ENCODE data around the gene BANF2.

The BANF2 gene

DNA sequence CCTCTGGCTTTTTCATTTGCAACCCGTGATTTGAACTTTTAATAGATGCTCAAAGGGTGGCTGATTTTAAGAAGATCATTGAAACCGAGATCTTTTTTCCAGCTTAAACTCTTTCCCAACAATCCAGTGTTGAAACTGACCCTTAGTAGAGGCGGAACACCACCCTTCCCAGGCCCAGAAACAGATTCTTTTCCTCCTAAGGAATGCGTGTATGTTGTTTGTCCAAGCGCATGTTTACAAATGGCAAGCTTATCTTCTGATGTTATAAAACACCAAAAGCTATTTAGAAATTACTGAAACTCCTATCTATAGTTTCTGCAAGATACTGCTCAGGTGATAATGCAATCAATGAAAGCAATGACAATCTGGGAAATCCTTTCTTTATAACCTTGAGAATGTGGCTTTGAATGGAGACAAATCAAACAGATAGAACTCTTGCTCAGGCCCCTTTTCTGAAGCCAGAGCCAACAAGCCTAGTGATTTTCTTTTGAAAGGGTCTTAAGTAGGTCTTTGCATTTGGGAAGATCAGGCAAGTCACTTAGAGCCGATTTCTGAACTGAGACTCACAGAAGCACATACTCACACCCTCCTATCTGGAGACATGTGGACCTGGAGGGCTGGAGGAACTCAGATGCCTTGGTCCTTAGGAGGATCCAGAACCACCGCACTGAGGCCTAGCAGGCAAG lies 9.1 kb downstream of the BANF2 start:
- DNase-seq (ENCODE audit: extremely low read depth in 1 of 2, low read depth in 1 of 2): no peak

DNA sequence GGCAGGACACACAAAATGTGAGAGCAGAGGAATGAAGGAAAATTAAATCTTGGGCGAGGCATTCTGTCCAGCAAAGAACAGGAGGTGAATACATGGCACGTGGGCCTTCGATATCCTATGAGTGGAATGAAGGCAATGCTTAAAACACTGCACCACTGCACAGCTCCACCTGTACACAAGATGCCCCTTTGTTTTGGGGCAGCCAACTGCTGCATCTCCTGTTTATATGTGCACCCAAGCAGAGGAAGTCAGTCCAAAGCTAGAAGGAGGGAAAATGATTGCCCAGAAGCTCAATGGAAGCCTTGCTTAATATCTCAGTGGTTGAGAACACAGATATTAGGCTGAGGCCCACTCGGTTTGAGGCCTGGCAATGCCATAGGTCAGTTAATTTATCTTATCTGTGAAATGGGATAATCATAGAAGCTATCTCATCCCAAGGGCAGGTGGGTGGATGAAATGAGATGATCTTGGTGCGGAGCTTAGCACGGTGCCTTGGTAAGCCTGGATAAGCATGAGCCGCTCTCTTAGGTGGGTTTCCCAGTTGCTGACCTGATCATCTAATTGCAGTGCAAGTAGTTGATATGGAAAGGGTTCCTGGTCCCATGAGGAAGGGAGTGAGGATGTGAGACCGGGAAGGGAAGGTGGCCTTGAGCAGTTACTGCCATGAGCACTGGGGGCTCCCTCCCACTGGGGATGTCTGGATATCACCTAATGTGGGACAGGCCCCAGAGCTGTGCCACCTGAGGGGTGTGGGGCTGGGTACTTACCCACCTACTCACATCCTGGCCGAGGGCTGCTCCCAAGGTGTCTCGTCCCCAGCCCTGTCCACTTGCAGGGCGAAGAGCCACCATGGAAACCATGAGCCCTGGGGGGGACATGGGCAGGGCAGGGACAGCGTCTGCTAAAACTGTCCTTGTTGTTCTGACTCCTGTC lies 9.9 kb downstream of the BANF2 start:
- no peak for DNase-seq (ENCODE audit: extremely low read depth in 1 of 2, low read depth in 1 of 2)

DNA sequence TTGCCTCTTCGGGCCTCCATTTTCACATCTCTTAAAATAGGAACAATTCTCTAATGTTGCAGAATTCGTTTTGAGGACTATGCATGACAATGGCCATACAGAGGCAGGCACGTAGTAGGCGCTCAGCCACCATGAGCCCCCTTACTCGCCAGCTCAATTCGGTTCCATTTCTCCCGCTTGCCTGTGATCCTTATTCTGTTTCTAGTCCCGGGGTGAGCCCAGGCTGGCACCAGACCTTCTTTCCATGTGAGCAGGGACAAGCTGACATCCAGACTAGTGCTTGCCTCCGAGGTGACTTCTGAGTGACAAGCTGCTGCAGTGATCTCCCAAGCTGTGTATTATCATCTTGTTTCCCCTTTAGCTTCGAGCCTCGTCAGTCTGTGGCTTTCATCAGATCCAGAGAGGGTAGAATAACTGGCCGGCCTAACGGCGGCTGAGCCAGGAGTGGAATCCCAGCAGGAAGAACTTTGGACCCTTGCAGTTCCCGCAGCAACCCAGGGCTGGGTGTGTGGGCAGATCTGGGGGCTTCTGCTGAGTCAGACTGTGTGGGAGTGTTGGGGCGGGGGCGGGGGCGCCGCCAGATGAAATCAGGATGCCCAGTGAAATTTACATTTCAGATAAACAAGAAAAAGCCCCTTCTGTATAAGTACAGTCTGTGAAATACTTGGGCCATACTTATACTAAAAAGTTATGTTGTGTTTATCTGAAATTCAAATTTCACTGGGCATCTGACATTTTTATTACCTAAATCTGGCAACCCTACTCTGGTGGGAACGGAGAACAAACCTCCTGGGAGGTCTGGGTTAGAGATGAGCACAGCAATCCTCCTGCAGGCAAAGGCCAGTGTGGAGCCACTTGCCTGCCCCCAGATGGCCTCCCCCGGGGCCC lies 10.9 kb downstream of the BANF2 start:
- no peak for DNase-seq (ENCODE audit: extremely low read depth in 1 of 2, low read depth in 1 of 2)

- DNase-seq (ENCODE audit: extremely low read depth in 1 of 2, low read depth in 1 of 2): no peak
Measured at GRCh38 chr20:17711267-17711627, 11.5 kb downstream of the BANF2 start.

DNA sequence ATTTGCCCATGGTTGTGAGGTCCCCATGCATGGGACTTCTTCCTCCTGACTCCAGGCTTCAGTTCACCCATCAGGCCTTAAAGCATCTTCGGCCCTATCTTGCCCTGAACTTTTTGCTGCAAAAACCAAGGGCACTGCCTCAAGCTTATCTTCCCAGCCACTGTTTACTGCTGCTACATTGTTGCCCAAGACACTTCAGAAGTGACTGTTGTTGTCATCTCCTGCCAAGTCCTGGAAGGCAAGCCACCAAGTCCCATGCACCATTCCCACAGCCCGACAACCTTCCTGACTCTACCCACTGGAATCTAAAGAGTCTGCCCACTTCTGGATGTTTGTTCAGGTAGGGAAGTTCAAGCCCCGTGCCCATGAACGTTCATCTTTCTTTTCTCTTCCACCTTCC lies 12.4 kb downstream of the BANF2 start:
- no peak for DNase-seq (ENCODE audit: extremely low read depth in 1 of 2, low read depth in 1 of 2)

DNA sequence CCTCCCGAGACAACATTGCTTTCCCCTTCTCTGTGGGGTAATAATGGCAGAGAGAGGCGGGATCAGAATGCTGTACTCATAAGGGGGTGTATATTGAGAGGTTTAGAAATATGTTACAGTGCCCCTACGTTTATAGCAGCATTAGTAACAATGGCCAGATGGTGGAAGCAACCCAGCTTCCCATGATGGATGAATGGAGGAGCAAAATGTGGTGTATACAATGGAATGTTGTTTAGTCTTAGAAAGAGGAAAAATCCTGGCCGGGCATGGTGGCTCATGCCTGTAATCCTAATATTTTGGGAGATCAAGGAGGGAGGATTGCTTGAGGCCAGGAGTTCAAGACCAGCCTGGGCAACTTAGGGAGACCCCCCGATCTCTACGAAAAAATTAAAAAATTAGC lies 12.9 kb downstream of the BANF2 start:
- DNase-seq (ENCODE audit: extremely low read depth in 1 of 2, low read depth in 1 of 2): no peak

GRCh38 chr20:17714597-17714996 lies 14.8 kb downstream of the BANF2 start:
- DNase-seq (ENCODE audit: extremely low read depth in 1 of 2, low read depth in 1 of 2): no peak

GRCh38 chr20:17715075-17715474 lies 15.3 kb downstream of the BANF2 start:
- no peak for DNase-seq (ENCODE audit: extremely low read depth in 1 of 2, low read depth in 1 of 2)

- no peak for DNase-seq (ENCODE audit: extremely low read depth in 1 of 2, low read depth in 1 of 2)
Measured at GRCh38 chr20:17716331-17716730, 16.6 kb downstream of the BANF2 start.

GRCh38 chr20:17720755-17721154 lies 21.0 kb downstream of the BANF2 start:
- no peak for DNase-seq (ENCODE audit: extremely low read depth in 1 of 2, low read depth in 1 of 2)

- DNase-seq (ENCODE audit: extremely low read depth in 1 of 2, low read depth in 1 of 2): no peak
Measured at GRCh38 chr20:17721802-17722486, 22.2 kb downstream of the BANF2 start.

- DNase-seq (ENCODE audit: extremely low read depth in 1 of 2, low read depth in 1 of 2): no peak
Measured at GRCh38 chr20:17722493-17723300, 22.9 kb downstream of the BANF2 start.

DNA sequence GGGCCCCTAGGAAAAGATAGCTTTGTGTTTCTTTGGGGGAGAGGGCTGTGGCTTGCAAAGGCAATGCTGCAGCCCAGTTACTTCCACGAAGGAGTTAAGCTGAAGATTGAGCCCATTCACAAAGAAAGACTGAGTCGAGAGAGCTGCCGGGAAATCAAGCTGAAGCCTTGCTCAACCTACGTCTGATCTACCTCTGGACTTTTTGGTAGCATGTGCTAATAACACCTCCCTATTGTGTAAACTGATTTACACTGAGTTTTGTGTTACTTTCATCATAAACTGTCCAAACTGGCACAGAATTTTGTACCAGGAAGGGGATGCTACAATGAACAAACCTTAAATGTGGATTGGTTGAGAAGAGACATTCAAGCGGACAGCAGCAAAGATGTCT lies 23.5 kb downstream of the BANF2 start:
- no peak for DNase-seq (ENCODE audit: extremely low read depth in 1 of 2, low read depth in 1 of 2)

DNA sequence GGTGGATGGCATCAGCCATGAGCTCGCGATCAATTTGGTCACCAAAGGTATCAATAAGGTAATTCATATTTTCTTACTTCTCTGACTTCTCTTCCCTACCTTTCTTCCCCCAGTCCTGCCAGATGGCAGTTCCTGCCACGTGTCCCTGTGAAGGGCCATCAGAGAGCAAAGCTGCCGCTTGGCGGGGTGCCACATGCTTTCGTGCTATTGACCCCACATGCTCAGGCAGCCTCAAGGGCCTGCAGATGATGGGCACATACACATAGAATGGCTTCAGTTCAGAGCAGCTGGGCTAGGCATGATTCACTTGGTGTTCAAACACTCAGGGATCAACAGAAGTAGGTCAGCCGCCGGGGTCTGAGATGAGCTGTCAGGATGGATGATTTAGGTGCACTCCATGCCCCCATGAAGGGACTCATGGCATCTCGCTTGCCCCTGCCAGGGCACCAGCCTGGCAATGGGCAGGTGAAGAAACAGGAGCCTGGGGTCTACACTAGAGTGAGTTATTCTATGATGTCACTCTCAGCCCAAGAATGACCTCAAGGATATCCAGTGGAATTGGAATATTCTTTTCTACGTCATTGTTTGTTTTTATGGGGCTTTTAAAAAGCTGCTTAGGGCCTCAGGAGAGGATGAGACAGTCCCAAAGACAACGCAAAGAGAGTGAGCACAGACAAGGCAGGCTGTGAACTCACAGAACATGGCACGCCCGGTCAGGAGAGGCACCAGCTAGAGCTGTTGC lies 25.5 kb downstream of the BANF2 start:
- no peak for DNase-seq (ENCODE audit: extremely low read depth in 1 of 2, low read depth in 1 of 2)

GRCh38 chr20:17726902-17727301 lies 27.1 kb downstream of the BANF2 start:
- no peak for DNase-seq (ENCODE audit: extremely low read depth in 1 of 2, low read depth in 1 of 2)

GRCh38 chr20:17727351-17727750 lies 27.6 kb downstream of the BANF2 start:
- DNase-seq (ENCODE audit: extremely low read depth in 1 of 2, low read depth in 1 of 2): no peak

- DNase-seq (ENCODE audit: extremely low read depth in 1 of 2, low read depth in 1 of 2): no peak
Measured at GRCh38 chr20:17728074-17728473, 28.3 kb downstream of the BANF2 start.

- DNase-seq (ENCODE audit: extremely low read depth in 1 of 2, low read depth in 1 of 2): no peak
Measured at GRCh38 chr20:17730071-17730470, 30.3 kb downstream of the BANF2 start.

GRCh38 chr20:17731233-17731632 lies 31.5 kb downstream of the BANF2 start:
- no peak for DNase-seq (ENCODE audit: extremely low read depth in 1 of 2, low read depth in 1 of 2)

Measured in activated CD8-positive, alpha-beta memory T cell treated with anti-CD3 and anti-CD28 coated beads for 1 hour (primary cell).